Spleen (tissue), 7 donors: ENCODE results near the gene LSM5.

Experiments
- POLR2A ChIP-seq, 3 donors: fragments of 450-650 bp; IDR thresholded peaks; one replicate each; pipeline ENCODE4 v1.5.1; 2017; ENCODE audit warnings: antibody characterized with exemption in 3 of 3, mild to moderate bottlenecking in 1 of 3
- POLR2AphosphoS5 ChIP-seq, 3 donors: sonication (generic); formaldehyde crosslinking; IDR thresholded peaks; one replicate each; pipeline ENCODE4 v1.5.1; 2017; ENCODE audit warnings: antibody characterized with exemption in 3 of 3
- TF ChIP-seq, protein P1 (sequence below), 11 experiments: fragments of 200-600 bp in 7 of 11; fragments of 450-650 bp in 4 of 11; sonication (generic) in 4 of 11; IDR thresholded peaks in 8 of 11; conservative IDR thresholded peaks in 3 of 11; 1 replicate in 7 of 11; 2 replicates in 4 of 11; pipeline versions ENCODE4 v1.4.0 to v1.8.0; 2016 to 2021; ENCODE audit warnings: antibody characterized with exemption in 11 of 11, inconsistent platforms in 4 of 11, mild to moderate bottlenecking in 1 of 11
- donor health status: DM: no; HTN: no; CAD: no; lungs with moderate emphysema.
- donor health status: DM: no; HTN: no; CAD: no.
- donor health status: DM: no; HTN: no; CAD: no.

- TF ChIP-seq, protein P1, sequence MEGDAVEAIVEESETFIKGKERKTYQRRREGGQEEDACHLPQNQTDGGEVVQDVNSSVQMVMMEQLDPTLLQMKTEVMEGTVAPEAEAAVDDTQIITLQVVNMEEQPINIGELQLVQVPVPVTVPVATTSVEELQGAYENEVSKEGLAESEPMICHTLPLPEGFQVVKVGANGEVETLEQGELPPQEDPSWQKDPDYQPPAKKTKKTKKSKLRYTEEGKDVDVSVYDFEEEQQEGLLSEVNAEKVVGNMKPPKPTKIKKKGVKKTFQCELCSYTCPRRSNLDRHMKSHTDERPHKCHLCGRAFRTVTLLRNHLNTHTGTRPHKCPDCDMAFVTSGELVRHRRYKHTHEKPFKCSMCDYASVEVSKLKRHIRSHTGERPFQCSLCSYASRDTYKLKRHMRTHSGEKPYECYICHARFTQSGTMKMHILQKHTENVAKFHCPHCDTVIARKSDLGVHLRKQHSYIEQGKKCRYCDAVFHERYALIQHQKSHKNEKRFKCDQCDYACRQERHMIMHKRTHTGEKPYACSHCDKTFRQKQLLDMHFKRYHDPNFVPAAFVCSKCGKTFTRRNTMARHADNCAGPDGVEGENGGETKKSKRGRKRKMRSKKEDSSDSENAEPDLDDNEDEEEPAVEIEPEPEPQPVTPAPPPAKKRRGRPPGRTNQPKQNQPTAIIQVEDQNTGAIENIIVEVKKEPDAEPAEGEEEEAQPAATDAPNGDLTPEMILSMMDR (IDR thresholded peaks at IDR 0.05 in 8 of 11, conservative IDR thresholded peaks at IDR 0.05 in 3 of 11): no peak
- TF ChIP-seq POLR2A (IDR thresholded peaks at IDR 0.05) (no peak), POLR2AphosphoS5 (IDR thresholded peaks at IDR 0.05) (no peak)
Measured at GRCh38 chr7:32518534-32519140, 28.5 kb upstream of the LSM5 start.
